K562 (cell line): ENCODE data around the gene KCNK2. TPM values are rescaled to one million over a fixed set of nuclear protein-coding genes. Genes with fewer than 3 reads are reported as not detected.

Experiments
- PURB ChIP-seq: sonication (generic); formaldehyde crosslinking; IDR thresholded peaks from 2 replicates; pipeline ENCODE4 v1.9.0; 2021; ENCODE audit warnings: low read depth, mild to moderate bottlenecking, missing genetic modification reagents
- SP1 ChIP-seq: sonication (generic); formaldehyde crosslinking; IDR thresholded peaks from 2 replicates; pipeline ENCODE4 v1.8.1; 2022; ENCODE audit warnings: mild to moderate bottlenecking, missing genetic modification reagents
- STAT6 ChIP-seq: sonication (generic); formaldehyde crosslinking; IDR thresholded peaks from 2 replicates; pipeline ENCODE4 v1.8.1; 2023; ENCODE audit warnings: mild to moderate bottlenecking, missing genetic modification reagents
- ZNF740 ChIP-seq, 3 experiments: fragments of 200-800 bp in 1 of 3; sonication (Bioruptor generic) in 1 of 3; sonication (generic) in 1 of 3; formaldehyde crosslinking in 1 of 3; IDR thresholded peaks; 2 replicates each; pipeline versions ENCODE4 v1.6.1 to v1.8.0; 2016 to 2022; ENCODE audit warnings: mild to moderate bottlenecking in 2 of 3, missing compliant biosample characterization in 2 of 3, missing genetic modification characterization in 2 of 3, missing genetic modification reagents in 1 of 3
- polyA plus RNA-seq, 8 experiments: library from polyadenylated mRNA; depleted of rRNA in 4 of 8; stranded (reverse) in 5 of 8; unstranded in 3 of 8; fragments of >200 nt; fragmentation: Nextera tagmentation in 2 of 8; fragmentation: Illumina TruSeq in 1 of 8; extraction: Ambion mirVana in 2 of 8; extraction: Trizol in 1 of 8; gene quantifications; 2 replicates each; pipeline versions ENCODE4 v1.2.1 to v1.2.3, GENCODE V29; 2011 to 2014; ENCODE audit warnings: inconsistent platforms in 1 of 8, missing spikeins in 1 of 8
- total RNA-seq, 7 experiments: library from RNA; depleted of rRNA in 6 of 7; stranded (reverse); fragments of >200 nt in 6 of 7; fragmentation: Illumina TruSeq in 2 of 7; extraction: Trizol in 2 of 7; gene quantifications; 2 replicates each; pipeline versions ENCODE4 v1.2.1 to v1.2.3, GENCODE V29; 2011 to 2021; ENCODE audit warnings: low replicate concordance in 1 of 7
- TF ChIP-seq, protein P1 (sequence below): fragments of 450-650 bp; IDR thresholded peaks from 2 replicates; pipeline ENCODE4 v1.7.0; 2016; ENCODE audit warnings: borderline replicate concordance
- TF ChIP-seq, protein P2 (sequence below): fragments of 200-400 bp; formaldehyde crosslinking; IDR thresholded peaks from 2 replicates; pipeline ENCODE4 v1.6.1; 2017; ENCODE audit warnings: mild to moderate bottlenecking, low read depth, low read length, moderate library complexity

Gene KCNK2
- total and polyA plus RNA-seq, 9 of the 15 experiments (the other 6 are each of a cell fraction or from before 2014, with no cell fraction given), result 0.04 to 0.13 (median 0.05) TPM; not detected in 3

DNA sequence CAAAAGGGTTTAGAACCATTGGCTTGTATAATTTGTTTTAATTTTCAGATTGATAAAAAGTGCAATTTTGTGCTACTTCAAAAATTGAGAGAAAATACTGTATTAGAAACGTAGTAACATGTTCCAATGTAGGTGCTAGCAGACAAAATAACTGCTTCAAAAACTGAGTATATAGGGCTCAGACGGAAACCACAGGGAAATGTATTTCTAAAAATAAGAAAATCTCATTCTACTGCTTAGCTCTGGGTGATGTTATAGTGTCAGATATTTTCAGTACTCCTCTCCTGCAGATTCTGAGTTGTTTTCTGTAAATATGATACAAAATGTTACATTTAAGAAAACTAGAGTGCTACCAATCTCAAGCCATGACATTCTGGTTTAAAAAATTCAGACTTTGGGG is 55.4 kb downstream of the KCNK2 start (continued):
- TF ChIP-seq, protein P1, sequence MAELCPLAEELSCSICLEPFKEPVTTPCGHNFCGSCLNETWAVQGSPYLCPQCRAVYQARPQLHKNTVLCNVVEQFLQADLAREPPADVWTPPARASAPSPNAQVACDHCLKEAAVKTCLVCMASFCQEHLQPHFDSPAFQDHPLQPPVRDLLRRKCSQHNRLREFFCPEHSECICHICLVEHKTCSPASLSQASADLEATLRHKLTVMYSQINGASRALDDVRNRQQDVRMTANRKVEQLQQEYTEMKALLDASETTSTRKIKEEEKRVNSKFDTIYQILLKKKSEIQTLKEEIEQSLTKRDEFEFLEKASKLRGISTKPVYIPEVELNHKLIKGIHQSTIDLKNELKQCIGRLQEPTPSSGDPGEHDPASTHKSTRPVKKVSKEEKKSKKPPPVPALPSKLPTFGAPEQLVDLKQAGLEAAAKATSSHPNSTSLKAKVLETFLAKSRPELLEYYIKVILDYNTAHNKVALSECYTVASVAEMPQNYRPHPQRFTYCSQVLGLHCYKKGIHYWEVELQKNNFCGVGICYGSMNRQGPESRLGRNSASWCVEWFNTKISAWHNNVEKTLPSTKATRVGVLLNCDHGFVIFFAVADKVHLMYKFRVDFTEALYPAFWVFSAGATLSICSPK, result no peak
- TF ChIP-seq ZNF740 (CRISPR knock-in tag; IDR thresholded peaks at IDR 0.05), result no peak
- TF ChIP-seq ZNF740 (tag; IDR thresholded peaks at IDR 0.05), result no peak
- TF ChIP-seq STAT6 (CRISPR knock-in tag), result no peak
- no peak for TF ChIP-seq SP1 (CRISPR knock-in tag)
- TF ChIP-seq, protein P2, sequence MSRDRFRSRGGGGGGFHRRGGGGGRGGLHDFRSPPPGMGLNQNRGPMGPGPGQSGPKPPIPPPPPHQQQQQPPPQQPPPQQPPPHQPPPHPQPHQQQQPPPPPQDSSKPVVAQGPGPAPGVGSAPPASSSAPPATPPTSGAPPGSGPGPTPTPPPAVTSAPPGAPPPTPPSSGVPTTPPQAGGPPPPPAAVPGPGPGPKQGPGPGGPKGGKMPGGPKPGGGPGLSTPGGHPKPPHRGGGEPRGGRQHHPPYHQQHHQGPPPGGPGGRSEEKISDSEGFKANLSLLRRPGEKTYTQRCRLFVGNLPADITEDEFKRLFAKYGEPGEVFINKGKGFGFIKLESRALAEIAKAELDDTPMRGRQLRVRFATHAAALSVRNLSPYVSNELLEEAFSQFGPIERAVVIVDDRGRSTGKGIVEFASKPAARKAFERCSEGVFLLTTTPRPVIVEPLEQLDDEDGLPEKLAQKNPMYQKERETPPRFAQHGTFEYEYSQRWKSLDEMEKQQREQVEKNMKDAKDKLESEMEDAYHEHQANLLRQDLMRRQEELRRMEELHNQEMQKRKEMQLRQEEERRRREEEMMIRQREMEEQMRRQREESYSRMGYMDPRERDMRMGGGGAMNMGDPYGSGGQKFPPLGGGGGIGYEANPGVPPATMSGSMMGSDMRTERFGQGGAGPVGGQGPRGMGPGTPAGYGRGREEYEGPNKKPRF, result no peak
- no peak for TF ChIP-seq PURB (CRISPR knock-in tag)
